Neural cell (in vitro differentiated cells): ENCODE data around the gene CMTM7. TPM values are rescaled to one million over a fixed set of nuclear protein-coding genes. Genes with fewer than 3 reads are reported as not detected.
A peak's percentile ranks its signal among the peaks of the same experiment; 100 is the strongest.

Experiments used
- H2AFZ ChIP-seq: fragments of 200-600, 300-800 bp; sonication (generic), shearing (Covaris generic); 2 replicates; pipeline ENCODE4 v1.6.0; 2014; ENCODE audit warnings: low read depth, mild to moderate bottlenecking, antibody characterized with exemption, low read length, moderate library complexity
- H3F3A ChIP-seq: fragments of 200-600 bp; shearing (Covaris generic); 2 replicates; pipeline ENCODE4 v1.6.1; 2016; ENCODE audit warnings: mild to moderate bottlenecking, moderate library complexity, mixed read lengths, antibody characterized with exemption, low read length; ENCODE audit not compliant: insufficient read depth, poor library complexity, severe bottlenecking
- H3K27ac ChIP-seq: fragments of 200-600, 300-800 bp; sonication (generic), shearing (Covaris generic); 2 replicates; pipeline ENCODE4 v1.5.1; 2014; ENCODE audit warnings: mild to moderate bottlenecking, low read length, moderate library complexity
- H3K27me3 ChIP-seq: fragments of 300-800, 200-600 bp; sonication (generic), shearing (Covaris generic); 2 replicates; pipeline ENCODE4 v1.6.0; 2014; ENCODE audit warnings: mild to moderate bottlenecking, low read depth, low read length, moderate library complexity; ENCODE audit not compliant: insufficient read depth
- H3K36me3 ChIP-seq: fragments of 300-800, 200-600 bp; sonication (generic), shearing (Covaris generic); 2 replicates; pipeline ENCODE4 v1.5.1; 2014; ENCODE audit warnings: mild to moderate bottlenecking, antibody characterized with exemption, low read length, moderate library complexity; ENCODE audit not compliant: insufficient read depth
- H3K4me2 ChIP-seq: fragments of 300-800, 200-600 bp; sonication (generic), shearing (Covaris generic); 2 replicates; pipeline ENCODE4 v1.6.0; 2014; ENCODE audit warnings: mild to moderate bottlenecking, low read length
- H3K4me3 ChIP-seq: fragments of 300-800, 200-600 bp; sonication (generic), shearing (Covaris generic); 2 replicates; pipeline ENCODE4 v1.5.1; 2014; ENCODE audit warnings: mild to moderate bottlenecking, low read length, moderate library complexity
- H3K79me2 ChIP-seq: fragments of 200-600 bp; shearing (Covaris generic); replicated peaks from 2 replicates; pipeline ENCODE4 v1.6.0; 2014; ENCODE audit warnings: mild to moderate bottlenecking, low read length, moderate library complexity; ENCODE audit not compliant: insufficient read depth
- H3K9ac ChIP-seq: fragments of 300-800, 200-600 bp; sonication (generic), shearing (Covaris generic); 2 replicates; pipeline ENCODE4 v1.6.1; 2016; ENCODE audit warnings: mild to moderate bottlenecking, low read length, mixed read lengths
- H3K9me2 ChIP-seq: fragments of 200-600 bp; shearing (Covaris generic); 2 replicates; pipeline ENCODE4 v1.6.1; 2016; ENCODE audit warnings: mild to moderate bottlenecking, low read length, mixed read lengths; ENCODE audit not compliant: insufficient read depth
- H3K9me3 ChIP-seq: fragments of 200-600, 300-800 bp; sonication (generic), shearing (Covaris generic); 2 replicates; pipeline ENCODE4 v1.6.1; 2016; ENCODE audit warnings: mild to moderate bottlenecking, mixed run types, low read length, moderate library complexity, mixed read lengths
- H4K20me1 ChIP-seq: fragments of 200-600 bp; shearing (Covaris generic); 2 replicates; pipeline ENCODE4 v1.6.1; 2016; ENCODE audit warnings: mild to moderate bottlenecking, mixed run types; ENCODE audit not compliant: insufficient read depth
- CTCF ChIP-seq: fragments of 450-650 bp; IDR thresholded peaks from 2 replicates; pipeline ENCODE4 v1.5.1; 2014; ENCODE audit warnings: antibody characterized with exemption, mild to moderate bottlenecking, moderate library complexity; ENCODE audit not compliant: poor library complexity, severe bottlenecking
- EP300 ChIP-seq: fragments of 450-650 bp; conservative IDR thresholded peaks from 2 replicates; pipeline ENCODE4 v1.6.1; 2014; ENCODE audit warnings: antibody characterized with exemption, mild to moderate bottlenecking, moderate library complexity; ENCODE audit not compliant: poor library complexity, severe bottlenecking
- EZH2 ChIP-seq: fragments of 200-600, 300-800 bp; shearing (Covaris generic), sonication (generic); IDR thresholded peaks from 2 replicates; pipeline ENCODE4 v1.6.1; 2014; ENCODE audit warnings: antibody characterized with exemption, low read length, borderline replicate concordance, mild to moderate bottlenecking; ENCODE audit not compliant: insufficient read depth, poor library complexity, severe bottlenecking
- MXI1 ChIP-seq: fragments of 450-650 bp; conservative IDR thresholded peaks from 2 replicates; pipeline ENCODE4 v1.6.1; 2014; ENCODE audit warnings: antibody characterized with exemption, mild to moderate bottlenecking; ENCODE audit not compliant: poor library complexity, severe bottlenecking
- POLR2AphosphoS5 ChIP-seq: IDR thresholded peaks from 2 replicates; pipeline ENCODE4 v1.6.1; 2012
- RAD21 ChIP-seq: fragments of 450-650 bp; conservative IDR thresholded peaks from 2 replicates; pipeline ENCODE4 v1.6.1; 2014; ENCODE audit warnings: antibody characterized with exemption, mild to moderate bottlenecking, moderate library complexity
- REST ChIP-seq: IDR thresholded peaks from 2 replicates; pipeline ENCODE4 v1.6.1; 2012; ENCODE audit warnings: borderline replicate concordance
- SMC3 ChIP-seq: fragments of 450-650 bp; conservative IDR thresholded peaks from 2 replicates; pipeline ENCODE4 v1.6.1; 2014; ENCODE audit warnings: antibody characterized with exemption, mild to moderate bottlenecking, moderate library complexity; ENCODE audit not compliant: poor library complexity
- TAF1 ChIP-seq: IDR thresholded peaks from 2 replicates; pipeline ENCODE4 v1.6.1; 2012; ENCODE audit warnings: low read depth
- polyA plus RNA-seq: library from polyadenylated mRNA; depleted of rRNA; stranded (reverse); fragments of >200 nt; gene quantifications from 2 replicates; pipeline ENCODE4 v1.2.3, GENCODE V29; 2014

The CMTM7 gene
- polyA plus RNA-seq, 1 donor from 2014 or later: 0.57 TPM

GRCh38 chr3:32373276-32373675, 18.4 kb upstream of the CMTM7 start:
- TF ChIP-seq SMC3: no peak
- TF ChIP-seq EP300: no peak
- TF ChIP-seq POLR2AphosphoS5: no peak
- no peak for TF ChIP-seq MXI1
- TF ChIP-seq EZH2: no peak
- Histone ChIP-seq H3K79me2 (no peaks in the 10 kb centered on the region), H3K9ac (no peak overlapping the region), H3F3A (no peaks in the 10 kb centered on the region), H3K4me3 (no peak overlapping the region), H3K27ac (no peak overlapping the region), H3K27me3 (no peaks in the 10 kb centered on the region), H3K4me2 (no peak overlapping the region), H3K9me3 (no peaks in the 10 kb centered on the region), H2AFZ (no peak overlapping the region), H4K20me1 (no peaks in the 10 kb centered on the region), H3K36me3 (no peaks in the 10 kb centered on the region), H3K9me2 (no peaks in the 10 kb centered on the region)

GRCh38 chr3:32373844-32374243, 17.8 kb upstream of the CMTM7 start:
- Histone ChIP-seq H3K4me2 (no peak overlapping the region), H3K9me2 (no peaks in the 10 kb centered on the region), H3K4me3 (no peak overlapping the region), H3K36me3 (no peaks in the 10 kb centered on the region), H3K27me3 (no peaks in the 10 kb centered on the region), H3F3A (no peaks in the 10 kb centered on the region), H2AFZ (no peak overlapping the region), H3K9ac (no peak overlapping the region), H3K9me3 (no peaks in the 10 kb centered on the region), H4K20me1 (no peaks in the 10 kb centered on the region), H3K79me2 (no peaks in the 10 kb centered on the region), H3K27ac (no peak overlapping the region)
- TF ChIP-seq EZH2 (no peak), TAF1 (no peak), POLR2AphosphoS5 (no peak)

- H3K79me2 ChIP-seq: no peaks in the 10 kb centered on the region
- no peak overlapping the region for H3K4me3 ChIP-seq
- H2AFZ ChIP-seq: no peak overlapping the region
- no peaks in the 10 kb centered on the region for H4K20me1 ChIP-seq
- H3F3A ChIP-seq: no peaks in the 10 kb centered on the region
- H3K27me3 ChIP-seq: no peaks in the 10 kb centered on the region
- H3K9me3 ChIP-seq: no peaks in the 10 kb centered on the region
- H3K9me2 ChIP-seq: no peaks in the 10 kb centered on the region
- no peak overlapping the region for H3K9ac ChIP-seq
- no peak for TF ChIP-seq REST
- peak; percentile 70 for TF ChIP-seq SMC3
- peak; percentile 51 for TF ChIP-seq RAD21
- no peak for TF ChIP-seq EP300
- TF ChIP-seq EZH2: no peak
- no peak for TF ChIP-seq MXI1
- TF ChIP-seq POLR2AphosphoS5: no peak
- TF ChIP-seq CTCF: peak; percentile 63
- no peak for TF ChIP-seq TAF1
- no peak overlapping the region for H3K4me2 ChIP-seq
- H3K36me3 ChIP-seq: no peaks in the 10 kb centered on the region
- no peak overlapping the region for H3K27ac ChIP-seq
Observed at GRCh38 chr3:32374788-32375595, 16.7 kb upstream of the CMTM7 start.
